Neural cell (in vitro differentiated cells): ENCODE results near the gene GSTM3.

Source experiments
- EZH2 ChIP-seq: fragments of 200-600, 300-800 bp; shearing (Covaris generic), sonication (generic); IDR thresholded peaks from 2 replicates; pipeline ENCODE4 v1.6.1; 2014; ENCODE audit warnings: antibody characterized with exemption, low read length, borderline replicate concordance, mild to moderate bottlenecking; ENCODE audit not compliant: insufficient read depth, poor library complexity, severe bottlenecking
- TF ChIP-seq, protein P1 (sequence below): IDR thresholded peaks from 2 replicates; pipeline ENCODE4 v1.6.1; 2012; ENCODE audit warnings: borderline replicate concordance
- TF ChIP-seq, protein P2 (sequence below): fragments of 450-650 bp; IDR thresholded peaks from 2 replicates; pipeline ENCODE4 v1.5.1; 2014; ENCODE audit warnings: antibody characterized with exemption, mild to moderate bottlenecking, moderate library complexity; ENCODE audit not compliant: poor library complexity, severe bottlenecking

GRCh38 chr1:109691759-109692158 is 49.1 kb downstream of the GSTM3 start:
- TF ChIP-seq, protein P1, sequence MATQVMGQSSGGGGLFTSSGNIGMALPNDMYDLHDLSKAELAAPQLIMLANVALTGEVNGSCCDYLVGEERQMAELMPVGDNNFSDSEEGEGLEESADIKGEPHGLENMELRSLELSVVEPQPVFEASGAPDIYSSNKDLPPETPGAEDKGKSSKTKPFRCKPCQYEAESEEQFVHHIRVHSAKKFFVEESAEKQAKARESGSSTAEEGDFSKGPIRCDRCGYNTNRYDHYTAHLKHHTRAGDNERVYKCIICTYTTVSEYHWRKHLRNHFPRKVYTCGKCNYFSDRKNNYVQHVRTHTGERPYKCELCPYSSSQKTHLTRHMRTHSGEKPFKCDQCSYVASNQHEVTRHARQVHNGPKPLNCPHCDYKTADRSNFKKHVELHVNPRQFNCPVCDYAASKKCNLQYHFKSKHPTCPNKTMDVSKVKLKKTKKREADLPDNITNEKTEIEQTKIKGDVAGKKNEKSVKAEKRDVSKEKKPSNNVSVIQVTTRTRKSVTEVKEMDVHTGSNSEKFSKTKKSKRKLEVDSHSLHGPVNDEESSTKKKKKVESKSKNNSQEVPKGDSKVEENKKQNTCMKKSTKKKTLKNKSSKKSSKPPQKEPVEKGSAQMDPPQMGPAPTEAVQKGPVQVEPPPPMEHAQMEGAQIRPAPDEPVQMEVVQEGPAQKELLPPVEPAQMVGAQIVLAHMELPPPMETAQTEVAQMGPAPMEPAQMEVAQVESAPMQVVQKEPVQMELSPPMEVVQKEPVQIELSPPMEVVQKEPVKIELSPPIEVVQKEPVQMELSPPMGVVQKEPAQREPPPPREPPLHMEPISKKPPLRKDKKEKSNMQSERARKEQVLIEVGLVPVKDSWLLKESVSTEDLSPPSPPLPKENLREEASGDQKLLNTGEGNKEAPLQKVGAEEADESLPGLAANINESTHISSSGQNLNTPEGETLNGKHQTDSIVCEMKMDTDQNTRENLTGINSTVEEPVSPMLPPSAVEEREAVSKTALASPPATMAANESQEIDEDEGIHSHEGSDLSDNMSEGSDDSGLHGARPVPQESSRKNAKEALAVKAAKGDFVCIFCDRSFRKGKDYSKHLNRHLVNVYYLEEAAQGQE = no peak
- TF ChIP-seq, protein P2, sequence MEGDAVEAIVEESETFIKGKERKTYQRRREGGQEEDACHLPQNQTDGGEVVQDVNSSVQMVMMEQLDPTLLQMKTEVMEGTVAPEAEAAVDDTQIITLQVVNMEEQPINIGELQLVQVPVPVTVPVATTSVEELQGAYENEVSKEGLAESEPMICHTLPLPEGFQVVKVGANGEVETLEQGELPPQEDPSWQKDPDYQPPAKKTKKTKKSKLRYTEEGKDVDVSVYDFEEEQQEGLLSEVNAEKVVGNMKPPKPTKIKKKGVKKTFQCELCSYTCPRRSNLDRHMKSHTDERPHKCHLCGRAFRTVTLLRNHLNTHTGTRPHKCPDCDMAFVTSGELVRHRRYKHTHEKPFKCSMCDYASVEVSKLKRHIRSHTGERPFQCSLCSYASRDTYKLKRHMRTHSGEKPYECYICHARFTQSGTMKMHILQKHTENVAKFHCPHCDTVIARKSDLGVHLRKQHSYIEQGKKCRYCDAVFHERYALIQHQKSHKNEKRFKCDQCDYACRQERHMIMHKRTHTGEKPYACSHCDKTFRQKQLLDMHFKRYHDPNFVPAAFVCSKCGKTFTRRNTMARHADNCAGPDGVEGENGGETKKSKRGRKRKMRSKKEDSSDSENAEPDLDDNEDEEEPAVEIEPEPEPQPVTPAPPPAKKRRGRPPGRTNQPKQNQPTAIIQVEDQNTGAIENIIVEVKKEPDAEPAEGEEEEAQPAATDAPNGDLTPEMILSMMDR = no peak
- no peak for TF ChIP-seq EZH2
